Measurements from ENCODE around the gene TMEM131.

Gene TMEM131

GRCh38 chr2:97742381-97742847 is 253.3 kb downstream of the TMEM131 start:
- no peak overlapping the region for H3K4me3 ChIP-seq (ENCODE audit: low read length)
- no peak for DNase-seq (ENCODE audit: low read depth)
- no peak for TF ChIP-seq CTCF (conservative IDR thresholded peaks at IDR 0.05; ENCODE audit: low read length)

GRCh38 chr2:97741686-97742085 is 254.1 kb downstream of the TMEM131 start:
- no peak for DNase-seq (ENCODE audit: low read depth)
- no peak overlapping the region for H3K4me3 ChIP-seq (ENCODE audit: low read length)
- no peak for TF ChIP-seq CTCF (conservative IDR thresholded peaks at IDR 0.05; ENCODE audit: low read length)

GRCh38 chr2:97741251-97741650 is 254.5 kb downstream of the TMEM131 start:
- DNase-seq (ENCODE audit: low read depth): no peak
- no peak overlapping the region for H3K4me3 ChIP-seq (ENCODE audit: low read length)

GRCh38 chr2:97740590-97741182 is 255.1 kb downstream of the TMEM131 start:
- peak; percentile 81 for TF ChIP-seq CTCF (conservative IDR thresholded peaks at IDR 0.05; ENCODE audit: low read length)
- H3K4me3 ChIP-seq (ENCODE audit: low read length): no peak overlapping the region

More at GRCh38 chr2:97741251-97741650, 254.5 kb downstream of the TMEM131 start:
- TF ChIP-seq CTCF (conservative IDR thresholded peaks at IDR 0.05; ENCODE audit: low read length): no peak

GRCh38 chr2:97739893-97740245 is 255.9 kb downstream of the TMEM131 start:
- no peak for DNase-seq (ENCODE audit: low read depth)
- no peak overlapping the region for H3K4me3 ChIP-seq (ENCODE audit: low read length)
- TF ChIP-seq CTCF (conservative IDR thresholded peaks at IDR 0.05; ENCODE audit: low read length): no peak

More at GRCh38 chr2:97740590-97741182, 255.1 kb downstream of the TMEM131 start:
- no peak for DNase-seq (ENCODE audit: low read depth)

- no peak for TF ChIP-seq CTCF (conservative IDR thresholded peaks at IDR 0.05; ENCODE audit: low read length)
- no peak overlapping the region for H3K4me3 ChIP-seq (ENCODE audit: low read length)
- no peak for DNase-seq (ENCODE audit: low read depth)
Observed at GRCh38 chr2:97739020-97739892, 256.5 kb downstream of the TMEM131 start.

Data from AG10803 (cell line).